ENCODE data around the gene CCDC12.

DNA sequence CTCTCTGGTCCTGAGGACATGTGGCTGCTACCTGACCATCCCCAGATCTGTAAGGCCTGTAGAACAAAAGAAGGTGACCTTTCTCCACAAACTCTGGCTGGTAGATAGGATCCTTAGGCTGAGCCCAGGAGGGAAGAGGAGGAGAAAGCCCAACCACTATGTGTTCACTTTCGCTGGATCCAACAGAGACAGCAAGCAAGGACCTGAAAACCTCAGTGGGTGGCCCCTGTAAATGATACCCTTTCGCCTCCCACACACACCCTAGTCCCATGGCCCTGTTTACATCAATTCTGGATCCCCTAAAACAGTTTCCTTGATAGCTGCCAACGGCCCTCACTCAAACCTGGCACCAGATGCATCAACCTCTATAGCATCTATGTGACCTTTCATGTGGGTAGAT is 22.4 kb downstream of the CCDC12 start:
- TF ChIP-seq, protein P1, sequence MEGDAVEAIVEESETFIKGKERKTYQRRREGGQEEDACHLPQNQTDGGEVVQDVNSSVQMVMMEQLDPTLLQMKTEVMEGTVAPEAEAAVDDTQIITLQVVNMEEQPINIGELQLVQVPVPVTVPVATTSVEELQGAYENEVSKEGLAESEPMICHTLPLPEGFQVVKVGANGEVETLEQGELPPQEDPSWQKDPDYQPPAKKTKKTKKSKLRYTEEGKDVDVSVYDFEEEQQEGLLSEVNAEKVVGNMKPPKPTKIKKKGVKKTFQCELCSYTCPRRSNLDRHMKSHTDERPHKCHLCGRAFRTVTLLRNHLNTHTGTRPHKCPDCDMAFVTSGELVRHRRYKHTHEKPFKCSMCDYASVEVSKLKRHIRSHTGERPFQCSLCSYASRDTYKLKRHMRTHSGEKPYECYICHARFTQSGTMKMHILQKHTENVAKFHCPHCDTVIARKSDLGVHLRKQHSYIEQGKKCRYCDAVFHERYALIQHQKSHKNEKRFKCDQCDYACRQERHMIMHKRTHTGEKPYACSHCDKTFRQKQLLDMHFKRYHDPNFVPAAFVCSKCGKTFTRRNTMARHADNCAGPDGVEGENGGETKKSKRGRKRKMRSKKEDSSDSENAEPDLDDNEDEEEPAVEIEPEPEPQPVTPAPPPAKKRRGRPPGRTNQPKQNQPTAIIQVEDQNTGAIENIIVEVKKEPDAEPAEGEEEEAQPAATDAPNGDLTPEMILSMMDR (IDR thresholded peaks at IDR 0.05): no peak
- TF ChIP-seq POLR2A (IDR thresholded peaks at IDR 0.05): no peak
